GM04503 (cell line): ENCODE results near the gene DYNLT4.
"Not testable (repeated sequence)": the region's sequence is repeated elsewhere in the genome, so short reads cannot be mapped to it uniquely, and the experiment has no call there.

Experiments
- DNase-seq: peaks from one replicate; pipeline ENCODE4 v3.0.0-alpha.2; 2012; ENCODE audit warnings: low read depth

The DYNLT4 gene

DNA sequence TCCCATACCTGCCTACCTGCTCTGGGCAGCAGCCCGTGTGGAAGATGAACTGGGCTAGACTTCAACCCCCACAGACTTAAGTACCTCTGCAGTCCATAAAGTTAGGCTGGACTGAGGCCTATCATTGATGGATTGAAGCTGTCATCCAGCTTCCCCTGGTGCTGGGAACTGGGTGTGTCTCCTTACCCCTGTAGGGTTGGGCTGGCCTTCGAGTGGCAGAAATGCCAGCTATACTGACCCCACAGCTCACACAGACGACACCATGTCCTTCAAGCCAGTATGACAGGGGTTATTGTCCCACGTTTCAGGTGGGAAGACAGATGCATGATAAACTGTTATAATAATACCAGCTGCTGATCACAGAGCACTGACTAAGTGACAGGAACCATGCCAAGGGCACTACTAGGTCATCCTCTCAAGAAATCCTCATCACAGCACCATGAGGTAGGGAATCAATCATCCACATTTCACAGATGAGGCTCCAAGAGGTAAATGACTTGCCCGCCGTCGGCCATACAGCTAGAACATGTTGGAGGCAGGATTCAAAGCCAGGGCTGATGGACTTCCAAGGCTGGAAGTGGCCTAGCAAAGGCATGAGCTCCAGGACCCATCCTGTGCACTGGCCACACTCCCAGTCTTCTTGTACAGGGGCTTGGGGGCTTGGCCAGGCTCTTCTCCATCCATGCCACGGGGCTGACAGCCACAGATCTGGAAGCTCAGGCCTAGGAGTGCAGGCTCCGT, 18.9 kb downstream of the DYNLT4 start, which contains the start of gene BEST4:
Gene BEST4, minus strand, starts transcription at position 51 of the 741 bp plus-strand sequence. CDS start 465 bp downstream, outside the sequence.
- DNase-seq, result no peak

DNA sequence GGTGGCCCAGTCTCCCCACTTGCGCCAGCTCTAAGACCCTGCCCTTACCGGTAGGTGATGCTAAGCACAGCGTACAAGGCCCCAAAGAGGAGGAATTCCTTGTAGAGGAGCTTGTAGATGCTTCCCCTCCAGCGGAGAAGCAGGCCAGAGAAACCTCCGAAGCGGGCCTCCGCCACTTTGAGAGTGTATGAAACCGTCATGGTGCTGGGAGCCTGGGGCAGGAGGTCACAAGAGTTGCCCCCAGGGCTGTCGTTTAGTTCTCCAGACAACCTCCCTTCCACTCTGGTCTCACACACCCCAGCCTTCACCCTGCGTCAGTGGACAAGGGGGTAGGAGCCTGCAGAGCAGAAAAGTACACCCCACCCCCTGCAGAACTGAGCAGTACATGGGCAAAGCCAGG, 19.6 kb downstream of the DYNLT4 start:
- DNase-seq, result no peak

DNA sequence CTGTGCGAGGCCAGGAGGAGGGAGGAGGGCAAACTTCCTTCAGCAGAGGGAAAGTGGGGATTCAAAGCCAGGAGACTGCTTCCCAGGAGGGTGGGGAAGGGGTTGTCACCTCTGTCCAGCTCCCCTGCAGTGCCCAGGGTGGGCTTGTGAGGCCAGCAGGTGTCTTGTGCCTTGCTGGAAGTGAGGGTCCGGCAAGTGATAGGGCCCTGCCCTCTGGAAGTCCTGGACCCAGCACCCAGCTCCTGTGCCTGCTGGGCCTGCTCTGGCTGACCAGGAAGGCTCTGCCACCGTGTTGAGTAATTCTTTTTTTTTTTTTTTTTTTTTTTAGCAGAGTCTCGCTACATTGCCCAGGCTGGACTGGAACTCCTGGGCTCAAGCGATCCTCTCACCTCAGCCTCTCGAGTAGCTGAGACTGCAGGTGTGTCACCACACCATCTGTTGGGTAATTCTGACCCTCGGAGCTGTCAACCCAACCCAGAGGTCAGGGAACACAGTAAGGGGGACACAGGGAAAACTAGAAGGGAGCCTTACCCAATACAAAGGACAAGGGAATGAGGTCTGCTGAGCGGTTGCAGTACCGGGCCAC, 20.2 kb downstream of the DYNLT4 start:
- no peak for DNase-seq

DNA sequence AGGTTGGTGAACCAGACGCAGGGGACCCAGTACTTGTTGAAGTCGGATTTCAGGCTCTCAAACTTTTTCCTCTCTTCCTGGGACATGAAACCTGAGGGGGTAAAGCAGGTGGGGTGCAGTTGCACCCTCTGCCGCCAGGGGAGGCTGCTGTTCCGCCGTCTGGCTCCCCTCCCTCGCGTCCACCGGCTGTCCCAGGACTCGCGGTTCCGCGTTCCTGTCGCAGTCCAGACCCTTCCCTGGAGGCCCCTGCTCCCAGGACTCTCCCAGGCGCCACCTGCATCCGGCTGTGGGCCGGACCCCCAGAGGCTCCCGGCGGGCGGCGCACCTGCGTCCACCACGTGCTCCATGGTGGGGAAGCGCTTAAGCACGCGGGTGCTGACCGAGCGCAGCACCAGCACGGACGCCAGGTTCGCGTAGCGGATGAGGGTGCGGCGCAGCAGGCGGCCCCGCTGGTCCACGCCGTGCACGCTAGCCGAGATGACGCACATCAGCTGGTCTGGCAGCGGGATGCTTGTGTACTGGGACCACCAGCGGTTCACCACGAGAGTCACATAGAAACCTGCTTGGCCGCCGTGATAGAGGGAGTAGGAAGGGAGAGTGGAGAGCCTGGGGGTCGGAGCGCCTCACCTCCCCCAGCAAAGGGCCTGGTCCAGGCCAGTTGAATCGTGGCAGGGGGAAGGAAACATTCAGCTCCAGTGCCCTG, 20.9 kb downstream of the DYNLT4 start:
- no peak for DNase-seq

DNA sequence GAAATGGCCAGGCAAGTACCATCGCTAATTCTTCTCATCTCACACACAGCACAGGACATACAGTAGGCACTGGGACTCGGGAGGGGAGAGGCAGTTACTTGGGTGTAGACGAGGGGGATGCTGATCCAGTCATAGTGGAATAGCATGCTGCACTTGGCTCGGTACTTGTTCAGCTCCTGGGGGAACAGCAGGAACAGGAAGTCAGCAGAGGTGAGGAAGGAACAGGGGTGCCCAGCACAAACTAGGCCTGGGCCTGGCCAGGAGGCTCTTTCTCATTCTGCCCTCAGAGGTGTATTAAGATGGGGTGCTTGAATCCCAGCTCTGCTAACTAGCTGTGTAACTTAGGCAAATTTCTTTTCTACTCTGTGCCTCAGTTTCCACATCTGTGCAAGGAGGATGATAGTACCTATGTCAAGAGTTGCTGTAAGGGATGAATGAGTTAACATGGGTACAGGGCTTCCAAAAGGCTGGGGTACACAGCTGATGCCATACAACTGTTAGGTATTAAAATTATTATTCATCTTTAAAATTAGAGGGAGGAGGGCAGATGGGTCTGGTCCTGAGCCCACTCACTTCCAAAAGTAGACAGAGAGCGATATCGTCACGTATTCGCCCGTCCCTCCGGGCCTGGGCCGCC, 21.5 kb downstream of the DYNLT4 start:
- no peak for DNase-seq

DNA sequence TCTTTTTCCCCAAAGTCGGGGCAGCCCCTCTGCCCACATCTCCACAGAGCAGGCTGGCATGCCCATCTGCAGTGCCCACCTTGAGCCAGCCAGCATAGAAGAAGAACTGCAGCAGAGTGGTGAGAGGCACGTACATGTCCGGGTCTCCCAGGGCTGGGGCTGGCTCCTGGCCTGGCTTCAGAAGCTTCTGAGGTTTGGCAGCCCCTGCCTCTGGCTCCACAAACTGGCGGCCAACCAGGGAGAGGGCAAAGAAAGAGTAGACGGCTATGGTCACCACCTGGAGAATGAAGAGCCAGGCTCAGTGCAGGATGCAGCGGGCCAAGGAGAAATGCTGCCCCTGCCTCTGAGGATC, 22.1 kb downstream of the DYNLT4 start:
- no peak for DNase-seq

DNA sequence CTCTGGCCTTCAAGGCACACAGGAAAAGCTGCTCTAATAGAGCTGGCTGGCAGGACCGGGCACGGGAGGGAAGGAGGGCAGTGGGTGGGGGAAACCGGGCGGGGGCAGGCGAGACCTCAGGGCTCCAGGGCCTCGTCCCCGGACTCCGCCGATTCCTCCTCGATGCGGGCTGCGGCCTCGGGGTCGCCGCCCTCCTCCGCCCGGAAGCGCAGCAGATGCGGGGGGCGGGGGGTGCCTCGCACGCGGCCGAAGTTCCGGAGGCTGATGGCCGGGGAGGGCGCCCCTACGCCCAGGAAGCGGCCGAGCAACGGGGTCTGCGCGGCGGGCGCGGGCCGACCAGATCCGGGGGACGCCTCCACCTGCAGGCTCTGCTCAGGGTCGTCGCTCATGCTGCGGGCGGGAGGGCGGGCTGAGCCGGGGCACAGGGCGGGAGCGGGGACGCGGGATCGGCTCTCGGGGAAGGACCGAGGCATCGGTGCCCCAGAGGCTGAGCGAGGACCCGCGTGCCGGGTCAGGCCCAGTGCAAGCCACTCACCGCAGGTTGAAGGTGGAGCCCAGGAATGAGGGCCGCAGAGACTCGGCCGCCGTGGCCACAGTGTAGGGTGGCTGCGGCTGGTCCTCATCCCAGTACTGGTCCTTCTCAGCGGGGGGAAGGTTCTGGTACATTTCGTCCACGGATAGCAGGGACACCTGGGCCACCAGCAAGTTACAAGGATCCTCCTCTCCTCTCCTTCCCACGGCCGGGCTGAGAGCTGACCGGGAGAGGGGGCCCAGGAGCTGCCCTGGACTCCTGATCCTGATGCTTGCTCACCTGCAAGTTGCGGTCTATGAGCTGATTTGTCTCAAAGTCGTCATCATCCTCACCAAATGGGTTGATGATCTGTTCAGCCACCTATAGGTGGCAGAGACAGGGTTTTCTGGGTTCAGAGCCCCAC, 22.8 kb downstream of the DYNLT4 start:
- DNase-seq, result no peak

DNA sequence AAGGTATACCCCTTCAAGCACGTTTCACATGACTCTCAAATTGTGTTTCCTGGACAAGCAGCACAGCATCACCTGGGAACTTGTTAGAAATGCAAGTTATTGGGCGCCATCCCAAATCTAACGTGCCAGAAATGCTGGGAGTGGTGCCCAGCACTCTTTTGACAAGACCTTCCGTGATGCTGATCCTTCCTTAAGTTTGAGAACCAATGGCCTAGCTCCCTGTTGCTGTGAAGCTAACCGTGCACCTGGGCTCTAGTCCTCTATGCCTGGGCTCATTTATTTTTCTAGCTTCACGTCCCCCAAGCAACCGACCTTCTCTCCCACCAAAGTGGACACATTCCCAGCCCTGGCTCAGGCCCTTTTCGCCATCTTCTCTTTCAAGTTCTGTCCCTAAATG, 23.5 kb downstream of the DYNLT4 start:
- no peak for DNase-seq

DNA sequence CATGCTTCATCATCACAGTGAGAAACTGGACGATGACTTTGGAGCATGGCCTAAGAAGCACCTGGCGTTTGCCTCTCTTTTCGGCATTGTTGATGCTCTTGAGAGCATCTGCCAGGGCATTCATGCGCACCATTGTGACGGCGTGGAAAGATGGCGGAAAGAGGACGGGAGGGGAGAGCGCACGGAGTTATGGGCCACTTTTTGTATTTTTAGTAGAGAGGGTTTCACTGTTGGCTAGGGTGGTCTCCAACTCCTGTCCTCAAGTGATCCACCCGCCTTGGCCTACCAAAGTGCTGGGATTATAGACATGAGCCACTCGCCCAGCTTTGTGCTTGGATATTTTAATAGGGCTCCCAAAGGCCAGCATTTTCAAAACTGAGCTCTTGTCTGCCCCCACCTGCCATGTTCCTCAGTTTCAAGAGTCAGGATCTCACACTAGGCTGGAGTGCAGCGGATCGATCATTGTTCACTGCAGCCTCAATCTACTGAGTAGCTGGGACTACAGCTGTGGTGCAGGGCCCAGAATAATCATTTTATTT, 26.5 kb downstream of the DYNLT4 start:
- DNase-seq, result no peak

DNA sequence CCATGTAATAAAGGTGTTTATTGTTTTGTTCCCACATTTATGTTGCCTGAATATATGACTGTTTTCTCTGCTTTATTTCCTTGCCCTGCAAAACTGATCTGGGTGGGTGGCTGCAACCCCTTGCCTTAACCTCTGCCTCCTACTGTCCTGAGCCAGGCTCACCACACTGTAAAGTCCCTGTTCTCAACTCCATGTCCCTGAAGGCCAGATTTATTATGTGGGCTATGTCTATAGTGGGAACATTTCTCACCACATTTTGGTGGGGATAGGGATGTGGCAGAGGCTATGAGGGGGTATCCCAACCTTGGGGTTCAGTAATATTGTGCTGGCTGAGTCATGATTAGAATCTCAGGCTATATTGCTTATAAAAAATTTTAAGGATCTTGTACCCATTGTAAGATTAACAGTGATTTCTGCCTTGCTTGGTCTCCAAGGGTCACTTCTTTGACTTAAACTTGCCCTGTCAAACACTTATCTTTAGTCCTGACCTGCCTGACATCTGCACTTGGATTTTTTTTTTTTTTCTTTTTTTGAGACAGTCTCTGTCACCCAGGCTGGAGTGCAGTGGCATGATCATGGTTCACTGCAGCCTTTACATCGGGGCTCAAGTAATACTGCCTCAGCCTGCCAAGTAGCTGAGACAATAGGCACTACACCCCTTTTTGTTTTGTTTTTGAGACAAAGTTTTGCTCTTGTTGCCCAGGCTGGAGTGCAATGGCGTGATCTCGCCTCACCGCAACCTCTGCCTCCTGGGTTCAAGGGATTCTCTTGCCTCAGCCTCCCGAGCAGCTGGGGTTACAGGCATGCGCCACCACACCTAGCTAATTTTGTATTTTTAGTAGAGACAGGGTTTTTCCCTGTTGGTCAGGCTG, 28.2 kb downstream of the DYNLT4 start:
- DNase-seq, result no peak

DNA sequence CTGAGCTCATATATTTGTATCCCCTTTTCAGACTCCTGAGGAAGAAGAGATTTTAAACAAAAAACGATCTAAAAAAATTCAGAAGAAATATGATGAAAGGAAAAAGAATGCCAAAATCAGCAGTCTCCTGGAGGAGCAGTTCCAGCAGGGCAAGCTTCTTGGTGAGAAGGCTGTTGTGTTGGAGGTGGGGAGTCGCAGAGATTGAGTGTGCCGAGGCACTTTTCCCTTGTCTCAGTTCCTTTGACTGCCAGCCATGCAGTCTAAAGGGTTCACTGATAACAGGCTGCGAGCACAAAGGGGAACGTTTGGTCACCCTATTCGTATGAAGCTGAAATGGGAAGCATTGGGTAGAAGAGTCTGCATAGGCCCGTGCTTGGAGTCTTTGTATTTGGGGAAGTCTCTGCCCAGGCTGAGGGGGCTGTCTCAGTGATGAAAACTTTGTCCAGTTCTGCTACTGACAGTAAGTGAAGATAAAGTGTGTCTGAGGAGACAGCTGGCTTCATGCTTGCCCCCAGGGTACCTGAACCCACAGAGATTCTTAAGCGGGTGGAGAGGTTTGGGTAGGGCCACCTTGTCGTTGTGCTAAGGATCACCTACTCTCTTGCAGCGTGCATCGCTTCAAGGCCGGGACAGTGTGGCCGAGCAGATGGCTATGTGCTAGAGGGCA, 29.0 kb downstream of the DYNLT4 start:
- no peak for DNase-seq

DNA sequence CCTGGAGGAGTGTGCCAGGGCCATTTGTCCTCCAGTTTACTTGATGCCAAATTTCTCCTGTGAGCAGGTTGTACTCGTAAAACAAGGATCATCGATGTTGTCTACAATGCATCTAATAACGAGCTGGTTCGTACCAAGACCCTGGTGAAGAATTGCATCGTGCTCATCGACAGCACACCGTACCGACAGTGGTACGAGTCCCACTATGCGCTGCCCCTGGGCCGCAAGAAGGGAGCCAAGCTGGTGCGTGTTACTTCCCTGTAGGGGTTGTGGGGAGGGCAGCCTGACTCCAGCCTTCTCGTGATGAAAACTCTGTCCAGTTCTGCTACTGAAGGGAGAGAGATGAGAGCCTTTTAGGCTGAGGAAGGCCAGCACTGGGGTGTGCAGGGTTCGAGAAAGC, 29.6 kb downstream of the DYNLT4 start:
- DNase-seq, result no peak

DNA sequence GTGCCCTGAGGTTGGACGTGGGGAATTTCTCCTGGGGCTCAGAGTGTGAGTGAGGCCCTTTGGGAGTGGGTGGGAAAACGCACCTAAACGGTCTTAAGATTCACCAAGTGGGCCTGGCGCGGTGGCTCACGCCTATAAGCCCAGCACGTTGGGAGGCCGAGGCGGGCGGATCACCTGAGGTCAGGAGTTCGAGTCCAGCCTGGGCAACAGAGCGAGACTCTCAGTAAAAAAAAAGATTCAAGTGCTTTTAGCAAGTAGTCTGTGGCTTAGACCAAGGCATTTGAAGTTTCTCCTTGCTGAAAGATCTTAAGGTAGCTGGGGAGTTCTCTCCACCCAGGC, 30.5 kb downstream of the DYNLT4 start:
- DNase-seq, result no peak

DNA sequence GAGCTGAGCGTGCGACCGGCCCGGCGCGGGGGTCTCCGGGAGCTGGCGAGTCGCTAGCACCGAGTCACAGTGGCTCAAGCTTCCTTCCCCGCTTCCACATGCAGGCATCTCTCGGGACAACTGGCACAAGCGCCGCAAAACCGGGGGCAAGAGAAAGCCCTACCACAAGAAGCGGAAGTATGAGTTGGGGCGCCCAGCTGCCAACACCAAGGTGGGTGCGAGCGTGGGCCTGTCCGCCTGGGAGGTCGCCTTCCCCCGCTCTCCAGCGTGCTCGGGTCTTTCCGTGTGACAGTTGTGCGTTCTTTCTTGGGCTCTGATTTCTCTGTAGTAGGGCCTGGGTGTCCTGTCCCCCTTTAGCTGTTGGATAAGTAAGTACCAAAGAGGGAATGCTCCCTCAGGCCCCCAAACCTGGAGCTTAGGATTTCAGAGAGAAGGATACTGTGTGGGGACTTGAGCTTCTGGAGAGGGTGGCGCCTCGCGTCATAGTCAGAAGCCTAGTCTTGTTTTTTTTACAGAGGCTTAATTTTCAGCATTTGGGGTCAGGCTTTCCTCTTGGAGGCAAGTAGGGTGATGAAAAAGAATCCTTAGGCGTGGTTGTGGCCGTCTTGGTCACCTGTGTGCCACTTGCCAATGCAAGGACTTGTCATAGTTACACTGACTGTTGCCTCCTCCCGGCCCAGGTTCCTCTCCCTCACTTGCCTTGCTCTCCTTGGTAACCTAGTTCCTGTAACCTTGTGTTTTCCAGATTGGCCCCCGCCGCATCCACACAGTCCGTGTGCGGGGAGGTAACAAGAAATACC, 31.0 kb downstream of the DYNLT4 start:
- no peak for DNase-seq

DNA sequence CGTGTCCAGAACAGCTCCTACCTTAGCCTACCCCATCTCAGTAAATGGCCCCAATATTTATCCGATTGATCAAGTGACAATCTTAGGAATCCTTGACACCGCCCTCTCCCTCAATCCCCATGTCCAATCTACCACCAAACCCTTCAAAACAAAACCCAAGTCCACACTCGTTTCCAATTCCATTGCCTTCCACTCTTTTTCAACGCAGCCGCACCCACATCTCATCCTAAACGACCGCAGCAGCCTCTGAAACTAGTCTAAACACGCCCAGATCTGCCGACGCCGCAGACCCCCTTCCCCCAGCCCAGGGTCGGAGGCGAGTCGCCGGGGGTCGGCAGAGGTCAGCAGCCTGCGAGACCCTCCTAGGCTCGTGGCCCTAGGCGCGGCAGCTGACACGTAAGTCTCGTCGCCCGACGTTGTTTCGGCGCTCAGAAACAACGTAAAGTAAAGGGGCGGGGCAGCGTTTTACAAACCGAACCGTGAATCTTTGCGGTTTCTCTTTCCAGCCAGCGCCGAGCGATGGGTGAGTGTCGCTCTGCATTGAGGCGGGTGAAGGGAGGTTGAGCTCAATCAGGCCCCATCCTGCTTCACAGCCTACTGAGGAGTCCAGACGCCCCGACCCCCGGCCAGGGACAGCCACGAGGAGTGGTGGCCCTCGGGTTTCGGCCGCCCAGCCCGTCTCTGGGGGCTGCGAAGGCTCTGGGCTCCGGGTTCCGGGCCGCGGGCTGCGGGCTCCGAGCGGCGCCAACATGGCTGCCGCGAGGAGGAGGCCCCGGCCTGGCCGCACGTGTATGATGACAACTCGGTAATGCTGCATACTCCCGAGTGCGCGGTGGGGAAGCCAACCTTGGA, 31.8 kb downstream of the DYNLT4 start, which contains the start of gene RPS8:
Gene RPS8, plus strand, starts transcription at position 463 of the 852 bp plus-strand sequence. Its CDS starts 57 bp downstream, at position 520.
- peak; percentile 62 for DNase-seq

DNA sequence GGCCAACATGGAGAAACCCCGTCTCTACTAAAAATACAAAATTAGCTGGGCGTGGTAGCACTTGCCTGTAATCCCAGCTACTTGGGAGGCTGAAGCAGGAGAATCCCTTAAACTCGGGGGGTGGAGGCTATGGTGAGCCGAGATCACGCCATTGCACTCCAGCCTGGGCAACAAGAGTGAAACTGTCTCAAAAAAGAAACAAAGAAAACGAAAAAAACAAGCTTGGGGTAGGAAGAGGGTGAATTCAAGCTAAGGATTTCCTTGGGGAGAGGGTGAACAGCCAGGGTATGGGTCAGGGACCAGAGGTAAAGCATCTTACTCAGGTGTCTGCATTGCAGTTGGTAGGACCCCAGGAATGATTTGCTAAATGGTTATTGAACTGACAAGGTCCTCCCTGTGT, 40.7 kb downstream of the DYNLT4 start:
- not testable (repeated sequence) for DNase-seq

DNA sequence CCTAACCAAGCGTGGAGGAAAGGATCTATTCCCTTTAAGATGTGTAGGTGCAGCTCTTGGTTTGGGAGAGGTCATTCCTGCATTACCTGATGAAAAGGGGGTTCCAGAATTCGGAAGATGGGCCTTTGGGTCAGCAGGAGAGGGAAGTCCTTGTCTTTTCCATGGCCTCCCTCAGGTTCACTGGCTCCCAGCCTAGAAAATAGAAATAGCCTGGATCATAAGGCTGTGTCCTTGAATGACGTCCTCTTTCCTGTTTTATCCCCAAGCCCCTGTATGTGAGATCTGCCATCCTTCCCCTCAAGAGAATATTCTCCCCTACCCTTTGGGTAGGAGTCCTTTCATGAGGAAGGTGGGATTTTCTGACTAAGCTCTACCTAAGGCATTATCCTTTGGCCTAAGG, 46.3 kb downstream of the DYNLT4 start:
- no peak for DNase-seq

DNA sequence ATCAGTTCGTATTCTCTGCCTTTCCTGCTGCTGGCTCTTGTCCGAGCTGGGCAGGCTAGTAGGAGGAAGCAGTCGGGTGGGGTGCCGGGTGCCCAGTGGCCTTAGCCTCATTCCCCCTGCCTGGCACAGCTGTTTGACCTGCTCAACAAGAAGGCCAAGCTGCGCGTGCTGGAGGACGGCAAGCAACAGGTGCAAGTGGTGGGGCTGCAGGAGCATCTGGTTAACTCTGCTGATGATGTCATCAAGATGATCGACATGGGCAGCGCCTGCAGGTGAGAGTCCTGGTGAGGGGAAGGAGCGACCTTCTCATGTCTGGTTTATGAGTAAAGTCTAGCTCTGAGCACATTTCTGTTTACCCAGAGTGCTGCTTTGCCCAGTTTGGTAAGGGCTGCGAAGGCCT, 48.1 kb downstream of the DYNLT4 start:
- DNase-seq, result no peak
